ENCODE measurements around the gene RAPGEF4.
A peak's percentile ranks its signal among the peaks of the same experiment; 100 is the strongest.
"Not testable (repeated sequence)": the region's sequence is repeated elsewhere in the genome, so short reads cannot be mapped to it uniquely, and the experiment has no call there.

Gene RAPGEF4

GRCh38 chr2:173017646-173018420, 282.2 kb downstream of the RAPGEF4 start:
- no peak for DNase-seq

GRCh38 chr2:173019755-173020154, 284.1 kb downstream of the RAPGEF4 start:
- DNase-seq, result no peak

GRCh38 chr2:173021939-173022371, 286.3 kb downstream of the RAPGEF4 start:
- peak; percentile 37 for DNase-seq

- no peak for DNase-seq
Observed at GRCh38 chr2:173023718-173024117, 288.1 kb downstream of the RAPGEF4 start.

- DNase-seq, result no peak
Observed at GRCh38 chr2:173026479-173026878, 290.8 kb downstream of the RAPGEF4 start.

- peak; percentile 17 for DNase-seq
Observed at GRCh38 chr2:173027181-173028128, 291.8 kb downstream of the RAPGEF4 start.

- DNase-seq, result no peak
Observed at GRCh38 chr2:173028141-173028540, 292.5 kb downstream of the RAPGEF4 start.

GRCh38 chr2:173028671-173029070, 293.0 kb downstream of the RAPGEF4 start:
- no peak for DNase-seq

GRCh38 chr2:173030561-173031490, 295.2 kb downstream of the RAPGEF4 start:
- DNase-seq, result no peak

- no peak for DNase-seq
Observed at GRCh38 chr2:173032032-173032431, 296.4 kb downstream of the RAPGEF4 start.

- no peak for DNase-seq
Observed at GRCh38 chr2:173033084-173033483, 297.4 kb downstream of the RAPGEF4 start.

GRCh38 chr2:173034143-173034542, 298.5 kb downstream of the RAPGEF4 start:
- DNase-seq, result no peak

GRCh38 chr2:173037245-173038120, 301.8 kb downstream of the RAPGEF4 start:
- no peak for DNase-seq

GRCh38 chr2:173038257-173038656, 302.6 kb downstream of the RAPGEF4 start:
- DNase-seq, result not testable (repeated sequence)

GRCh38 chr2:173040729-173041128, 305.1 kb downstream of the RAPGEF4 start:
- no peak for DNase-seq

- DNase-seq, result no peak
Observed at GRCh38 chr2:173043476-173043875, 307.8 kb downstream of the RAPGEF4 start.

GRCh38 chr2:173043897-173044519, 308.4 kb downstream of the RAPGEF4 start:
- no peak for DNase-seq

- DNase-seq, result no peak
Observed at GRCh38 chr2:173044686-173045085, 309.0 kb downstream of the RAPGEF4 start.

- no peak for DNase-seq
Observed at GRCh38 chr2:173045181-173045580, 309.5 kb downstream of the RAPGEF4 start.

GRCh38 chr2:173048522-173048896, 312.9 kb downstream of the RAPGEF4 start:
- no peak for DNase-seq
